Keratinocyte (primary cell): ENCODE results near the gene C10orf67. TPM values are rescaled to one million over a fixed set of nuclear protein-coding genes. Genes with fewer than 3 reads are reported as not detected.

ENCODE experiments used
- DNase-seq: peaks from one replicate; pipeline ENCODE4 v3.0.0-alpha.2; 2011; ENCODE audit warnings: low read depth, missing footprints, low spot score
- FAIRE-seq: peaks from 2 replicates; lab custom pipeline; 2011; peaks lifted over from hg19 to GRCh38; lab: Jason Lieb, UNC
- H2AFZ ChIP-seq: 2 replicates; pipeline ENCODE4 v1.6.0; 2012; ENCODE audit warnings: low read length, control low read depth, inconsistent platforms; ENCODE audit not compliant: control insufficient read depth
- H3K27ac ChIP-seq: 2 replicates; pipeline ENCODE4 v1.5.1; 2011; ENCODE audit warnings: low read length; ENCODE audit not compliant: control insufficient read depth, insufficient read depth
- H3K27me3 ChIP-seq: 3 replicates; pipeline ENCODE4 v1.6.0; 2011; ENCODE audit warnings: low read length; ENCODE audit not compliant: control insufficient read depth, insufficient read depth; ENCODE audit errors: extremely low read depth
- H3K36me3 ChIP-seq, 2 experiments: 2 replicates in 1 of 2; 3 replicates in 1 of 2; pipeline ENCODE4 v1.5.1; 2011; ENCODE audit warnings: low read length in 2 of 2, mild to moderate bottlenecking in 1 of 2; ENCODE audit not compliant: control insufficient read depth in 2 of 2, insufficient read depth in 2 of 2; ENCODE audit errors: extremely low read depth in 1 of 2
- H3K4me1 ChIP-seq: 3 replicates; pipeline ENCODE4 v1.5.1; 2011; ENCODE audit warnings: low read length; ENCODE audit not compliant: control insufficient read depth, insufficient read depth; ENCODE audit errors: extremely low read depth
- H3K4me2 ChIP-seq: 3 replicates; pipeline ENCODE4 v1.6.0; 2011; ENCODE audit warnings: low read depth, low read length; ENCODE audit not compliant: control insufficient read depth, insufficient read depth; ENCODE audit errors: extremely low read depth
- H3K4me3 ChIP-seq, 3 experiments: fragments of 200-600 bp in 1 of 3; sonication (generic) in 1 of 3; 2 replicates in 2 of 3; 3 replicates in 1 of 3; pipeline ENCODE4 v1.5.1; 2011 to 2016; ENCODE audit warnings: low read length in 3 of 3, mild to moderate bottlenecking in 3 of 3, control low read depth in 2 of 3, inconsistent platforms in 1 of 3, low read depth in 1 of 3, mixed read lengths in 1 of 3, mixed run types in 1 of 3, moderate library complexity in 1 of 3; ENCODE audit not compliant: control insufficient read depth in 2 of 3, insufficient read depth in 2 of 3; ENCODE audit errors: extremely low read depth in 1 of 3
- H3K79me2 ChIP-seq: 2 replicates; pipeline ENCODE4 v1.6.0; 2012; ENCODE audit warnings: low read length; ENCODE audit not compliant: control insufficient read depth, insufficient read depth
- H3K9ac ChIP-seq: 3 replicates; pipeline ENCODE4 v1.6.0; 2011; ENCODE audit warnings: low read length; ENCODE audit not compliant: control insufficient read depth, insufficient read depth; ENCODE audit errors: extremely low read depth
- H3K9me1 ChIP-seq: 3 replicates; pipeline ENCODE4 v1.6.0; 2011; ENCODE audit warnings: low read length; ENCODE audit not compliant: control insufficient read depth, insufficient read depth; ENCODE audit errors: extremely low read depth
- H3K9me3 ChIP-seq: 2 replicates; pipeline ENCODE4 v1.5.1; 2012; ENCODE audit warnings: low read depth, low read length; ENCODE audit not compliant: control insufficient read depth
- H4K20me1 ChIP-seq: 3 replicates; pipeline ENCODE4 v1.6.0; 2011; ENCODE audit warnings: low read length; ENCODE audit not compliant: control insufficient read depth, insufficient read depth; ENCODE audit errors: extremely low read depth
- CTCF ChIP-seq, 3 experiments: IDR thresholded peaks in 1 of 3; conservative IDR thresholded peaks in 1 of 3; optimal IDR thresholded peaks in 1 of 3; 2 replicates in 2 of 3; 3 replicates in 1 of 3; pipeline versions ENCODE3 to v1.5.1; 2011; ENCODE audit warnings: low read length in 3 of 3, mild to moderate bottlenecking in 3 of 3, moderate library complexity in 2 of 3, control low read depth in 1 of 3, inconsistent platforms in 1 of 3; ENCODE audit not compliant: insufficient read depth in 2 of 3; ENCODE audit errors: extremely low read depth in 1 of 3
- EZH2 ChIP-seq: IDR thresholded peaks from one replicate; pipeline ENCODE4 v1.6.1; 2012; ENCODE audit warnings: inconsistent platforms, mild to moderate bottlenecking, low read length, moderate library complexity
- dilution Hi-C: fragments of 300-500 bp; cut with MboI; formaldehyde crosslinking; loops from one replicate; pipeline ENCODE4 v1.7.0; 2020; ENCODE audit warnings: low sequenced_read_pairs; ENCODE audit not compliant: extremely low pct_ligation_motif_present
- polyA plus RNA-seq, 5 experiments: library from polyadenylated mRNA; depleted of rRNA in 3 of 5; stranded (reverse) in 3 of 5; stranded (forward) in 1 of 5; unstranded in 1 of 5; fragments of >200 nt; gene quantifications; 1 replicate in 1 of 5; 2 replicates in 3 of 5; 3 replicates in 1 of 5; pipeline versions ENCODE4 v1.2.1 to v1.2.3, GENCODE V29; 2011 to 2012; ENCODE audit warnings: missing spikeins in 2 of 5, low read depth in 1 of 5, low replicate concordance in 1 of 5

The C10orf67 gene
- polyA plus RNA-seq, 1 donor (not counting 4 experiments of a cell fraction or from before 2014, with no cell fraction given), result 0.26 TPM

GRCh38 chr10:23173214-23174073, 171.2 kb downstream of the C10orf67 start:
- no peak for FAIRE-seq
- H3K9me1 ChIP-seq, result no peaks in the 10 kb centered on the region
- dilution Hi-C loops, result no loop called here

GRCh38 chr10:23172429-23173213, 172.0 kb downstream of the C10orf67 start:
- Histone ChIP-seq H3K79me2 (no peaks in the 10 kb centered on the region), H4K20me1 (no peaks in the 10 kb centered on the region), H3K4me2 (no peak overlapping the region), H3K27me3 (peaks cover 55% of the 10 kb centered on the region), H3K27ac (no peak overlapping the region), H3K9ac (no peak overlapping the region), H3K9me1 (no peaks in the 10 kb centered on the region), H2AFZ (no peak overlapping the region), H3K9me3 (no peaks in the 10 kb centered on the region), H3K4me1 (no peaks in the 10 kb centered on the region), H3K4me3 (no peak overlapping the region), H3K36me3 (no peaks in the 10 kb centered on the region)
- DNase-seq (no peak), FAIRE-seq (no peak)
- dilution Hi-C loops, result no loop called here
- no peak for TF ChIP-seq EZH2
- TF ChIP-seq CTCF (optimal IDR thresholded peaks at IDR 0.05 in 1 of 3, IDR thresholded peaks at IDR 0.05 in 1 of 3, conservative IDR thresholded peaks at IDR 0.05 in 1 of 3; ENCODE audit: extremely low read depth in 1 of 3, insufficient read depth in 2 of 3, low read length in 3 of 3), result no peak

More at GRCh38 chr10:23173214-23174073, 171.2 kb downstream of the C10orf67 start:
- no peak overlapping the region for H3K9ac ChIP-seq
- H3K27me3 ChIP-seq, result peaks cover 55% of the 10 kb centered on the region
- no peak for DNase-seq
- no peaks in the 10 kb centered on the region for H3K4me1 ChIP-seq
- H4K20me1 ChIP-seq, result no peaks in the 10 kb centered on the region
- H3K27ac ChIP-seq, result no peak overlapping the region
- no peaks in the 10 kb centered on the region for H3K9me3 ChIP-seq
- no peak overlapping the region for H3K4me3 ChIP-seq
- no peak overlapping the region for H2AFZ ChIP-seq
- no peaks in the 10 kb centered on the region for H3K36me3 ChIP-seq
- TF ChIP-seq CTCF (optimal IDR thresholded peaks at IDR 0.05 in 1 of 3, IDR thresholded peaks at IDR 0.05 in 1 of 3, conservative IDR thresholded peaks at IDR 0.05 in 1 of 3; ENCODE audit: extremely low read depth in 1 of 3, insufficient read depth in 2 of 3, low read length in 3 of 3) (no peak), EZH2 (peak; percentile 57)
- no peaks in the 10 kb centered on the region for H3K79me2 ChIP-seq
- no peak overlapping the region for H3K4me2 ChIP-seq
